Smooth muscle cell (in vitro differentiated cells): Measurements from ENCODE around the gene GALNT2. TPM values are rescaled to one million over a fixed set of nuclear protein-coding genes. Genes with fewer than 3 reads are reported as not detected.

Experiments used
- DNase-seq: peaks from one replicate; lab custom pipeline; 2025; ENCODE audit not compliant: unreplicated experiment; lab: John Stamatoyannopoulos, UW
- H2AFZ ChIP-seq: fragments of 200-600 bp; sonication (generic); 2 replicates; pipeline ENCODE4 v1.6.0; 2016; ENCODE audit warnings: antibody characterized with exemption, low read depth, mild to moderate bottlenecking
- H3F3A ChIP-seq: fragments of 200-600 bp; sonication (generic); 2 replicates; pipeline ENCODE4 v1.6.0; 2017; ENCODE audit warnings: antibody characterized with exemption, low read depth
- H3K27ac ChIP-seq: fragments of 200-600 bp; sonication (generic); 2 replicates; pipeline ENCODE4 v1.5.1; 2016; ENCODE audit warnings: low read depth, mild to moderate bottlenecking
- H3K27me3 ChIP-seq: fragments of 200-600 bp; sonication (generic); 2 replicates; pipeline ENCODE4 v1.6.1; 2016; ENCODE audit warnings: low read depth, mild to moderate bottlenecking
- H3K36me3 ChIP-seq: fragments of 200-600 bp; sonication (generic); 2 replicates; pipeline ENCODE4 v1.5.1; 2016; ENCODE audit warnings: low read depth
- H3K4me1 ChIP-seq: fragments of 200-600 bp; sonication (generic); 2 replicates; pipeline ENCODE4 v1.5.1; 2016; ENCODE audit warnings: low read depth
- H3K4me2 ChIP-seq: fragments of 200-600 bp; sonication (generic); 2 replicates; pipeline ENCODE4 v1.6.0; 2016; ENCODE audit warnings: mild to moderate bottlenecking
- H3K4me3 ChIP-seq: fragments of 200-600 bp; sonication (generic); 2 replicates; pipeline ENCODE4 v1.5.1; 2016; ENCODE audit warnings: mild to moderate bottlenecking
- H3K79me2 ChIP-seq: fragments of 200-600 bp; sonication (generic); 2 replicates; pipeline ENCODE4 v1.6.0; 2016; ENCODE audit warnings: low read depth, mild to moderate bottlenecking
- H3K9ac ChIP-seq: fragments of 200-600 bp; sonication (generic); 2 replicates; pipeline ENCODE4 v1.6.0; 2016; ENCODE audit warnings: low read depth
- H3K9me3 ChIP-seq: fragments of 200-600 bp; sonication (generic); replicated peaks from 2 replicates; pipeline ENCODE4 v1.5.1; 2016; ENCODE audit warnings: low read depth
- H4K20me1 ChIP-seq: fragments of 200-600 bp; sonication (generic); 2 replicates; pipeline ENCODE4 v1.6.0; 2016; ENCODE audit warnings: low read depth
- CTCF ChIP-seq: fragments of 200-600 bp; sonication (generic); IDR thresholded peaks from 2 replicates; pipeline ENCODE4 v1.5.1; 2017; ENCODE audit warnings: borderline replicate concordance, mild to moderate bottlenecking, antibody characterized with exemption; ENCODE audit not compliant: insufficient read depth, poor library complexity, severe bottlenecking
- WGBS: methylation state at CpG from one replicate; pipeline ENCODE4 v1.1.7; 2016; ENCODE audit warnings: low lambda C conversion rate; 5-methylcytosine and 5-hydroxymethylcytosine counted together
- polyA plus RNA-seq: library from polyadenylated mRNA; unstranded; fragments of >200 nt; fragmentation: Nextera tagmentation; extraction: Ambion mirVana; gene quantifications from 2 replicates; pipeline ENCODE4 v1.2.1, GENCODE V29; 2016
- total RNA-seq: library from RNA; depleted of rRNA; stranded (reverse); fragments of >200 nt; gene quantifications from 2 replicates; pipeline ENCODE4 v1.2.3, GENCODE V29; 2014

GALNT2 gene
- total and polyA plus RNA-seq, 2 experiments from 2014 or later: 76.4 to 152 TPM

GRCh38 chr1:230074270-230074669 is 7.2 kb downstream of the GALNT2 start:
- Histone ChIP-seq H2AFZ (no peak overlapping the region), H3K27ac (peak overlapping the region; percentile 76), H3K4me3 (no peak overlapping the region), H3K27me3 (no peaks in the 10 kb centered on the region), H3K4me2 (peak overlapping the region; percentile 32), H3K4me1 (peaks cover 37% of the 10 kb centered on the region), H4K20me1 (peaks cover 57% of the 10 kb centered on the region), H3F3A (peaks cover 26% of the 10 kb centered on the region), H3K9ac (no peak overlapping the region), H3K9me3 (no peaks in the 10 kb centered on the region), H3K36me3 (no peaks in the 10 kb centered on the region), H3K79me2 (peaks cover 92% of the 10 kb centered on the region)
- 95% methylated on average over 4 of the region's 4 CpGs for WGBS
- TF ChIP-seq CTCF: no peak
- DNase-seq: no peak

GRCh38 chr1:230074762-230075161 is 7.7 kb downstream of the GALNT2 start:
- H3K27ac ChIP-seq: no peak overlapping the region
- no peaks in the 10 kb centered on the region for H3K36me3 ChIP-seq
- H3K9me3 ChIP-seq: no peaks in the 10 kb centered on the region
- H3K27me3 ChIP-seq: no peaks in the 10 kb centered on the region
- H4K20me1 ChIP-seq: peaks cover 52% of the 10 kb centered on the region
- no peak overlapping the region for H3K4me3 ChIP-seq
- no peak for TF ChIP-seq CTCF
- peaks cover 91% of the 10 kb centered on the region for H3K79me2 ChIP-seq
- no peak overlapping the region for H2AFZ ChIP-seq
- 87% methylated on average over 2 of the region's 2 CpGs for WGBS
- peaks cover 31% of the 10 kb centered on the region for H3F3A ChIP-seq
- no peak overlapping the region for H3K9ac ChIP-seq
- peaks cover 37% of the 10 kb centered on the region for H3K4me1 ChIP-seq
- H3K4me2 ChIP-seq: no peak overlapping the region
- DNase-seq: no peak

- Histone ChIP-seq H3K4me3 (no peak overlapping the region), H3K27ac (peak overlapping the region; percentile 53), H3K36me3 (no peaks in the 10 kb centered on the region), H3K9me3 (no peaks in the 10 kb centered on the region), H3K27me3 (no peaks in the 10 kb centered on the region), H3K4me2 (no peak overlapping the region), H4K20me1 (peaks cover 39% of the 10 kb centered on the region), H2AFZ (no peak overlapping the region), H3F3A (peaks cover 32% of the 10 kb centered on the region), H3K9ac (no peak overlapping the region), H3K79me2 (peaks cover 91% of the 10 kb centered on the region), H3K4me1 (peaks cover 34% of the 10 kb centered on the region)
- no peak for DNase-seq
- no peak for TF ChIP-seq CTCF
- WGBS: 96% methylated on average over 7 of the region's 7 CpGs
Measured at GRCh38 chr1:230076121-230076520, 9.1 kb downstream of the GALNT2 start.

GRCh38 chr1:230077011-230077410 is 10.0 kb downstream of the GALNT2 start:
- Histone ChIP-seq H3K27ac (peak overlapping the region; percentile 95), H3K4me3 (no peak overlapping the region), H3K79me2 (peaks cover 91% of the 10 kb centered on the region), H3K9me3 (no peaks in the 10 kb centered on the region), H3K4me1 (peaks cover 34% of the 10 kb centered on the region), H3K4me2 (peak overlapping the region; percentile 27), H4K20me1 (peaks cover 30% of the 10 kb centered on the region), H3F3A (peaks cover 31% of the 10 kb centered on the region), H3K9ac (peak overlapping the region; percentile 67), H2AFZ (no peak overlapping the region), H3K27me3 (no peaks in the 10 kb centered on the region), H3K36me3 (no peaks in the 10 kb centered on the region)
- DNase-seq: no peak
- TF ChIP-seq CTCF: no peak
- 99% methylated on average over 3 of the region's 3 CpGs for WGBS
